Keratinocyte (primary cell): Measurements from ENCODE around the gene TSPAN16. TPM values are rescaled to one million over a fixed set of nuclear protein-coding genes. Genes with fewer than 3 reads are reported as not detected.

Experiments used
- DNase-seq: peaks from one replicate; pipeline ENCODE4 v3.0.0-alpha.2; 2011; ENCODE audit warnings: low read depth, missing footprints, low spot score
- FAIRE-seq: peaks from 2 replicates; lab custom pipeline; 2011; peaks lifted over from hg19 to GRCh38; lab: Jason Lieb, UNC
- H2AFZ ChIP-seq: 2 replicates; pipeline ENCODE4 v1.6.0; 2012; ENCODE audit warnings: low read length, control low read depth, inconsistent platforms; ENCODE audit not compliant: control insufficient read depth
- H3K27ac ChIP-seq: 2 replicates; pipeline ENCODE4 v1.5.1; 2011; ENCODE audit warnings: low read length; ENCODE audit not compliant: control insufficient read depth, insufficient read depth
- H3K27me3 ChIP-seq: 3 replicates; pipeline ENCODE4 v1.6.0; 2011; ENCODE audit warnings: low read length; ENCODE audit not compliant: control insufficient read depth, insufficient read depth; ENCODE audit errors: extremely low read depth
- H3K36me3 ChIP-seq, 2 experiments: 2 replicates in 1 of 2; 3 replicates in 1 of 2; pipeline ENCODE4 v1.5.1; 2011; ENCODE audit warnings: low read length in 2 of 2, mild to moderate bottlenecking in 1 of 2; ENCODE audit not compliant: control insufficient read depth in 2 of 2, insufficient read depth in 2 of 2; ENCODE audit errors: extremely low read depth in 1 of 2
- H3K4me1 ChIP-seq: 3 replicates; pipeline ENCODE4 v1.5.1; 2011; ENCODE audit warnings: low read length; ENCODE audit not compliant: control insufficient read depth, insufficient read depth; ENCODE audit errors: extremely low read depth
- H3K4me2 ChIP-seq: 3 replicates; pipeline ENCODE4 v1.6.0; 2011; ENCODE audit warnings: low read depth, low read length; ENCODE audit not compliant: control insufficient read depth, insufficient read depth; ENCODE audit errors: extremely low read depth
- H3K4me3 ChIP-seq, 3 experiments: fragments of 200-600 bp in 1 of 3; sonication (generic) in 1 of 3; 2 replicates in 2 of 3; 3 replicates in 1 of 3; pipeline ENCODE4 v1.5.1; 2011 to 2016; ENCODE audit warnings: low read length in 3 of 3, mild to moderate bottlenecking in 3 of 3, control low read depth in 2 of 3, inconsistent platforms in 1 of 3, low read depth in 1 of 3, mixed read lengths in 1 of 3, mixed run types in 1 of 3, moderate library complexity in 1 of 3; ENCODE audit not compliant: control insufficient read depth in 2 of 3, insufficient read depth in 2 of 3; ENCODE audit errors: extremely low read depth in 1 of 3
- H3K79me2 ChIP-seq: 2 replicates; pipeline ENCODE4 v1.6.0; 2012; ENCODE audit warnings: low read length; ENCODE audit not compliant: control insufficient read depth, insufficient read depth
- H3K9ac ChIP-seq: 3 replicates; pipeline ENCODE4 v1.6.0; 2011; ENCODE audit warnings: low read length; ENCODE audit not compliant: control insufficient read depth, insufficient read depth; ENCODE audit errors: extremely low read depth
- H3K9me1 ChIP-seq: 3 replicates; pipeline ENCODE4 v1.6.0; 2011; ENCODE audit warnings: low read length; ENCODE audit not compliant: control insufficient read depth, insufficient read depth; ENCODE audit errors: extremely low read depth
- H3K9me3 ChIP-seq: 2 replicates; pipeline ENCODE4 v1.5.1; 2012; ENCODE audit warnings: low read depth, low read length; ENCODE audit not compliant: control insufficient read depth
- H4K20me1 ChIP-seq: 3 replicates; pipeline ENCODE4 v1.6.0; 2011; ENCODE audit warnings: low read length; ENCODE audit not compliant: control insufficient read depth, insufficient read depth; ENCODE audit errors: extremely low read depth
- CTCF ChIP-seq, 3 experiments: IDR thresholded peaks in 1 of 3; conservative IDR thresholded peaks in 1 of 3; optimal IDR thresholded peaks in 1 of 3; 2 replicates in 2 of 3; 3 replicates in 1 of 3; pipeline versions ENCODE3 to v1.5.1; 2011; ENCODE audit warnings: low read length in 3 of 3, mild to moderate bottlenecking in 3 of 3, moderate library complexity in 2 of 3, control low read depth in 1 of 3, inconsistent platforms in 1 of 3; ENCODE audit not compliant: insufficient read depth in 2 of 3; ENCODE audit errors: extremely low read depth in 1 of 3
- EZH2 ChIP-seq: IDR thresholded peaks from one replicate; pipeline ENCODE4 v1.6.1; 2012; ENCODE audit warnings: inconsistent platforms, mild to moderate bottlenecking, low read length, moderate library complexity
- dilution Hi-C: fragments of 300-500 bp; cut with MboI; formaldehyde crosslinking; loops from one replicate; pipeline ENCODE4 v1.7.0; 2020; ENCODE audit warnings: low sequenced_read_pairs; ENCODE audit not compliant: extremely low pct_ligation_motif_present
- polyA plus RNA-seq, 5 experiments: library from polyadenylated mRNA; depleted of rRNA in 3 of 5; stranded (reverse) in 3 of 5; stranded (forward) in 1 of 5; unstranded in 1 of 5; fragments of >200 nt; gene quantifications; 1 replicate in 1 of 5; 2 replicates in 3 of 5; 3 replicates in 1 of 5; pipeline versions ENCODE4 v1.2.1 to v1.2.3, GENCODE V29; 2011 to 2012; ENCODE audit warnings: missing spikeins in 2 of 5, low read depth in 1 of 5, low replicate concordance in 1 of 5

The TSPAN16 gene
- polyA plus RNA-seq, 1 donor (not counting 4 experiments of a cell fraction or from before 2014, with no cell fraction given): not detected

DNA sequence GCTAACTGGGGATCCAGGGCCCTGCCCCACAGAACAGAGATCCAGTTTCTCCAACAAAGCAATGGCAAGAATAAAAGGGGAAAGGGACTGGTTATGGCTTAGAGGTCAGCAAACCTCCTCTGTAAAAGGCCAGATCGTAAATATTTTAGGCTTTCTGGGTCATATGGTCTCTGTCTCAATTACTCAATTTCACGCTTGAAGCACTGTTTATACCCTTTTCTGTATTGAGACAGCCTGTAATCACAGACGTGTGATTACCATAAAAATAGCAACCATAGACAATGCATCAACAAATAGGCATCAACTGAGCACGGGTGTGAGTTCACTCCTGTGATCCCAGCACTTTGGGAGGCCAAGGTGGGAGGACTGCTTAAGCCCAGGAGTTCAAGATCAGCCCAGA is 34.2 kb downstream of the TSPAN16 start:
- no peaks in the 10 kb centered on the region for H3K4me1 ChIP-seq
- no peaks in the 10 kb centered on the region for H3K9me3 ChIP-seq
- H3K27ac ChIP-seq: no peak overlapping the region
- no peaks in the 10 kb centered on the region for H3K27me3 ChIP-seq
- no peak overlapping the region for H3K9ac ChIP-seq
- no peak for FAIRE-seq
- dilution Hi-C loops: no loop called here
- no peak overlapping the region for H2AFZ ChIP-seq
- no peak overlapping the region for H3K4me3 ChIP-seq
- H3K79me2 ChIP-seq: no peaks in the 10 kb centered on the region
- H3K4me2 ChIP-seq: no peak overlapping the region
- H4K20me1 ChIP-seq: no peaks in the 10 kb centered on the region
- H3K36me3 ChIP-seq: peaks cover 13 to 14% of the 10 kb centered on the region in 2 experiments
- no peak for TF ChIP-seq EZH2
- TF ChIP-seq CTCF (optimal IDR thresholded peaks at IDR 0.05 in 1 of 3, IDR thresholded peaks at IDR 0.05 in 1 of 3, conservative IDR thresholded peaks at IDR 0.05 in 1 of 3; ENCODE audit: extremely low read depth in 1 of 3, insufficient read depth in 2 of 3, low read length in 3 of 3): no peak
- H3K9me1 ChIP-seq: no peaks in the 10 kb centered on the region
- no peak for DNase-seq

DNA sequence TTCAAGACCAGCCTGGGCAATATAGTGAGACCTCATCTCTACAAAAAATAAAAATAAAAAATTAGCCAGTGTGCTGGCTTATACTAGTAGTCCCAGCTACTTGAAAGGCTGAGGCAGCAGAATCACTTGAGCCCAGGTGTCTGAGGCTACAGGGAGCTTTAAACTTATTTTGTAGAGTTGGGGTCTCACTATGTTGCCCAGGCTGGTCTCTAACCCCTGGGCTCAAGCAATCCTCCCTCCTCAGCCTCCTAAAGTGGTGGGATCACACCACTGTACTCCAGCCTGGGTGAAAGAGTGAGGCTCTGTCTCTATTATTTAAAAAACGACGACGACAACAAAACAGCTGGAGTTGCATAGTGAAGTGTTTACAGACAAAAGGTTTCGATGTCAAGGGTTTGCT is 35.5 kb downstream of the TSPAN16 start:
- no peaks in the 10 kb centered on the region for H3K79me2 ChIP-seq
- H3K9me3 ChIP-seq: no peaks in the 10 kb centered on the region
- no peak overlapping the region for H3K4me3 ChIP-seq
- TF ChIP-seq EZH2 (no peak), CTCF (optimal IDR thresholded peaks at IDR 0.05 in 1 of 3, IDR thresholded peaks at IDR 0.05 in 1 of 3, conservative IDR thresholded peaks at IDR 0.05 in 1 of 3; ENCODE audit: extremely low read depth in 1 of 3, insufficient read depth in 2 of 3, low read length in 3 of 3) (no peak)
- dilution Hi-C loops: no loop called here
- H4K20me1 ChIP-seq: no peaks in the 10 kb centered on the region
- no peaks in the 10 kb centered on the region for H3K4me1 ChIP-seq
- no peak overlapping the region for H3K9ac ChIP-seq
- H3K4me2 ChIP-seq: no peak overlapping the region
- H2AFZ ChIP-seq: no peak overlapping the region
- FAIRE-seq (no peak), DNase-seq (no peak)
- H3K9me1 ChIP-seq: peaks cover 3% of the 10 kb centered on the region
- peaks cover 22 to 23% of the 10 kb centered on the region in 2 experiments for H3K36me3 ChIP-seq
- no peaks in the 10 kb centered on the region for H3K27me3 ChIP-seq
- H3K27ac ChIP-seq: no peak overlapping the region
